Activated T-cell treated with anti-CD3 and anti-CD28 coated beads for 1 hour (primary cell): ENCODE data around the gene TTF2.
A peak's percentile ranks its signal among the peaks of the same experiment; 100 is the strongest.

Experiments used
- DNase-seq: peaks from one replicate; pipeline ENCODE4 v3.0.0-alpha.2; 2020; ENCODE audit warnings: low read depth

TTF2 gene

DNA sequence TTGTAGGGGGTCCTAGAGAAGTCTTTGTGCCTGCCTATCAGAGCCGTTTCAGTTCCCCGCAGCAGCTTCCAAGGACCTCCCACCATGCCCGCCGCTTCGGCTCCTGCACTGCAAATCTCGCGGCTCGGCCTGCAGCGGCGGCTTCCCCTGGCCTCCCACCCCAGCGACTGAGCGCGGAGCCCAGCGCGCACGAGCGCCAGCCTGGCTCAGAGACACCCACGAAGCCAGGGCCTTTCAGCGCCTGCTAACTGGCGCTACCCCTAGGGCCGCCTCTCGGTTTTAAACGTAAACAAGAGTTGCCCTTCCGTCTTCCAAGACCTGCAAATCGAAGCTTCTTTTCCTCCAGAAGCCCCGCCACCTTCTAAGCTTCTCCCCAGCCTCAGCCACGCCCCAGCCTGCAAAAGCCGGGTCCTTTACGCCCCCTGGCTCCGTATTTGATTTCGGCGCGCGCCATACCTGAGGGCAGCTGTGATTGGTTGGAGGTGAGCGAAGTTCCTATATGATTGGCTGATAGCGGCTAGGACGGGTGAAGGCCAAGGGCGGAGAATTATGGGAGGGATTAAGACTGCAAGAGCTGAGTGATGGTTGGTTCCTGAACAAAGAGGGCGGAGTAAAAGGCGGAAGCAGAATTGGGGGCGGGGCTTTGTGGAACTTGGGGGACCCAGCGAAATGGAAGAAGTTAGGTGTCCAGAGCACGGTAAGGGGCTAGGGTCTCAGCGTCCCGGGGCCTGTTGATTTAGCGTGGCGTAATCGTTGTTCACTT, at the start of gene TTF2:
Gene TTF2 (plus strand): TSS at position 649 of the 763 bp plus-strand sequence. CDS start 21 bp downstream, at position 670.
- DNase-seq = peak; percentile 85

GRCh38 chr1:117011334-117011733, 48.8 kb upstream of the TTF2 start:
- DNase-seq = no peak

DNA sequence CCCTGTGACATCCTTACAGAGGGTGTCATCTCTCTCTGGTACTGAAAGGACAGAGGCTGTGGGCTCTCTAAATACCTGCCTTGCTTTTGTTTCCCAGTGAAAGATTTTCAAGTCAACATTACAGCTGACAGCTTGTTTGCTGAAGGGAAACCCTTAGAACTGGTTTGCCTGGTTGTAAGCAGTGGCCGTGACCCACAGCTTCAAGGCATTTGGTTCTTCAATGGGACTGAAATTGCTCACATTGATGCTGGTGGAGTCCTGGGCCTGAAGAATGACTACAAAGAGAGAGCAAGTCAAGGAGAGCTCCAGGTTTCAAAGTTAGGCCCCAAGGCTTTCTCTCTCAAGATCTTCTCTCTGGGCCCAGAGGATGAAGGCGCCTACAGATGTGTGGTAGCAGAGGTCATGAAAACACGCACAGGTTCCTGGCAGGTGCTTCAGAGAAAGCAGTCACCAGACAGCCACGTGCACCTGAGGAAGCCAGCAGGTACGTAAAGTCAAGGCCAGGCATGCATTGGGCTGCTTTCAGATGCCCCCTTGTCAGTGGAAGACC, 46.7 kb upstream of the TTF2 start:
- no peak for DNase-seq

DNA sequence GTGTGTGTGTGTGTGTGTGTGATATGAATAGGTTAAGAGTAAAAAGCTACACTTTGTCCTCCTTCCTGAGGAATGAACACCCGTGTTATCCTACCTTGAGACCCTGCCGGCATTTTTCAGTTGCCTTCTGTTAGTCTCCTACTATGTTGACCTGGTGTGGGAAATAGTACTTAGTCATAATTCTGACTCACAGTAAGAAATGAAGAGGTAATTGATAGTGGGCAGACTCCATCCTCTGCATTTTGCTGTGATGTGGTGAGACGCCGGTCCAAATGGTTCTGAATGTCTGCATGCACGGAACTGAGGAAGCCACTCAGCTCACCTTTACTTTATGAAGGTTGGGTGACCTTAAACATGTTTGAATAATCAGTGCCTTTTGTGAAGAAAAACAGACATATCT, 45.9 kb upstream of the TTF2 start:
- no peak for DNase-seq

DNA sequence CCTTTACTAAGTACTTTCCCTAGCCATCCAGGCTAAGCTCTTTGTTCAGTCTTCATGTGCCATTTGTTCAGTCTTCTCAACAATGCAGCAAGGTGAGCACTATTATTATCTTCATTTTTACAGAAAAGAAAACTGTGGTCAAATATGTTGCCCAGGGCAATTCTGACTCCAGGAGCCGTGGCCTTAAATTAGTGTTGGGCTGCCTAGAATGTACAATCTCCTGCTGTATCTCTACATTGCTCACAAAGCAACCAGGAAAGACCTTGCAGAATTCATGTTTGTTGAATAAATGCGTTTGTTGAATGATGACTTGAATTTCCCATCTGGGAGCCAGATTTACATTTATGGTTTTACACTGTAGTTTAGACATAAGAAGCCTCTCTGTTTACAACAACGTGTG, 44.4 kb upstream of the TTF2 start:
- no peak for DNase-seq

GRCh38 chr1:117017062-117017461, 43.1 kb upstream of the TTF2 start:
- no peak for DNase-seq

DNA sequence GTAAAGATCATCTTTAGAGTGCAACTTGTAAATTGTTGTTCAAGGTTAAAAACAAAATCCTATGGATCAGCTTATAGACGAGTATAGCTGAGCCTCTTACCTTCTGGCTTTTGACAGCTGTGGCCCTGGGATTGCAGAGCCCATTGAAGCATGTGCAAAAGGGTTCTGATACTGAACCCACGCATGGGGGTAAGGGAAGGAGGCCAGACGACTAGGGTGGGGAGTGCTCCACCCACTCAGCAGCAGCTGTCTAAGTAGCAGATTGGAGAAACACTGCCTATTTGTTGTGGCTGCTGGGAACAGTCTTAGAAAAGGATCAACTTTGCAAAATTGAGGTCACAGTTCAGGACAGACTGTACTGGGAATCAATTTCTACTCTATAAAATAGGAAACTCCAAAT, 42.5 kb upstream of the TTF2 start:
- no peak for DNase-seq

- DNase-seq = no peak
Measured at GRCh38 chr1:117020526-117021156, 39.5 kb upstream of the TTF2 start.

DNA sequence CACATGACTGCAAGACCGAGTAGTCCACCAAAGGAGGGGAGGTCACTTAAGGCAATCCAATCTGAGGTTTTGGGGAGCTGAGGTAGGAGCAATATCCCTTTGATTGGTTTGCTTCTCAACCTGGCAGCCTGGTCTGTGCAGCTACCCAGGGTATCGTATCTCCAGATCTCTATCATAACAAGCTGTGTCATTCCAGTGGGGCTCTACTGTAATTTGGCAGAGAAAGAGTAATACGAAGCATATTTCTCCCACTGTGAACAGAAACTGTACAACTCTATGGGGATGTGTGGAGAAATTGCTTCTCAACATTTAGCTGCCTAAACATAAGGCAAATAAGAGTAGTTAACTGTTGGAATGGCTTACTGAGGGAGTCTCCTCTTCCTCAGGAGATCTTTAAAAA, 38.0 kb upstream of the TTF2 start:
- no peak for DNase-seq

DNA sequence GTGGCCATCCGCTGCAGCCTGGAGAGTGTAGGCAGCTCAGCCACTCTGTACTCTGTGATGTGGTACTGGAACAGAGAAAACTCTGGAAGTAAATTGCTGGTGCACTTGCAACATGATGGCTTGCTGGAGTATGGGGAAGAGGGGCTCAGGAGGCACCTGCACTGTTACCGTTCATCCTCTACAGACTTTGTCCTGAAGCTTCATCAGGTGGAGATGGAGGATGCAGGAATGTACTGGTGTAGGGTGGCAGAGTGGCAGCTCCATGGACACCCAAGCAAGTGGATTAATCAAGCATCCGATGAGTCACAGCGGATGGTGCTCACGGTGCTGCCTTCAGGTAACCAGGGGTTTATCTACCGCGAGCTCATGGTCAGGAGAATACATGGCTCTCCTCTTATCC, 34.6 kb upstream of the TTF2 start:
- no peak for DNase-seq

GRCh38 chr1:117026361-117026760, 33.8 kb upstream of the TTF2 start:
- no peak for DNase-seq

GRCh38 chr1:117029685-117030084, 30.4 kb upstream of the TTF2 start:
- no peak for DNase-seq

DNA sequence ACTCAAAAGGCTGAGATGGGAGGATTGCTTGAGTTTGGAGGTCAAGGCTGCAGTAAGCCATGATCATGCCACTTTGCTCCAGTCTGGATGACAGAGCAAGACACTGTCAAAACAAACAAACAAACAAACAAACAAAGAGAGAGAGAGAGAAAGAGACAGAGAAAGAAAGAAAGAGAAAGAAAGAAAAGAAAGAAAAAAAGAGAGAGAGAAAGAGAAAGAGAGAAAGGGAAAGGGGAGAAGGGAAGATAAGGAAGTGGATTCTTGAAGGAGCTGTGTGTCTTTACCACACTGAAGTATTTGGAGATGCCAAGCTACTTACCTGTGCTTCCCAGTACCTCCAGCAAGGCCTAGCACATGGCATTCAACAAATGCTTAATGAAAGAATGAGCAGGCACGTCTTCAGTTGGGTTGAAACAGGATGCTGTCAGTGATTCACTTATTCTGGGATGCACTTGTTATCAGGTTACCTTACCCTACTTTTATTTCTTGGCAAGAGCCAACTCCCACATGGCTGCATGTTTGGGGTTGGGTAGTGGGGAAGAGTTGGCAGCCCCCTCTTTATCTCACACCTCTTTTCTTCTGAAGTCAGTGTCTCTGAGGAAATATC, 29.8 kb upstream of the TTF2 start:
- no peak for DNase-seq

DNA sequence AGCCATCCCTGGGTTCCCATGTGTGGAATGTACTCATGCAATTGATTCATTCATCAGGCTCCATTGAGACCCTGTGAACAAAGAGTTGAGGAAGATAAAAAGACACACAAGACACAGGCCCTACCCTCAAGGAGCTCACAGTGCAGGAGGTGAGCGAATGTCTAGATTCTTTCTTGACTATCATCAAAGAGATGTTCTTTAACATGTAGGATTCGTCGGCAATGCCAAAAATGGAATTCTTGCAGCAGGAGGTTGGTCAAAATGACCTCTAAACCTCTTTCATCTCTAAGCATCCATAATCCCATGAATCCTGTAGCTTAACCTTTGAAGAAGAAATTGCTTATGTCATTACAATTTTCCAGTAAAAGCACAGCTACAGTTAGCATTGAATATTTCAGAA, 27.9 kb upstream of the TTF2 start:
- no peak for DNase-seq

- no peak for DNase-seq
Measured at GRCh38 chr1:117032681-117033539, 27.2 kb upstream of the TTF2 start.

- DNase-seq = no peak
Measured at GRCh38 chr1:117033772-117034171, 26.4 kb upstream of the TTF2 start.

DNA sequence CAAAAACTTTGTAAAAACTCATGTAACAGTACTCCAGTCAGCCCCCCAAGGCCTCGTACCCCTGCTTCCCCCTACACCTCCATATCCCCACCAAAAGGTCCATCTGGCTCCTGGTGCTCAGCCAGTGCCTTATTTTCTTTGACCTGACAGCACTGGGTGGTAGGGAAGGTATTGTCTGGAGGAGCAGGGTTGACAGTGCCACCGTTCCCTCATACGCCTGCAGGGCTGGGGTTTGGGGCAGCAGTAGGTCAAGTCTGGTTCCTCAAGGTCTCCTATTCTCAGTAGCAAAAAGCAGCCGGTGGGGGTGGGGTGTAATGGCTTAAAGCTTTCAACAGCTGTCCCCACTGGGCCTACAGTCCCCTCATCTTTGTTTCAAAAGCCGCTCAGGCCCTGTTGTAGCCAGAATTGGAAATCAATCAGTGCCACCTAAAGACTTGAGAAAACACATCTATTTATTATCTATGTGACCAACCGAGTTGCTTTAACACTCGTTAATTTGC, 25.3 kb upstream of the TTF2 start:
- no peak for DNase-seq

DNA sequence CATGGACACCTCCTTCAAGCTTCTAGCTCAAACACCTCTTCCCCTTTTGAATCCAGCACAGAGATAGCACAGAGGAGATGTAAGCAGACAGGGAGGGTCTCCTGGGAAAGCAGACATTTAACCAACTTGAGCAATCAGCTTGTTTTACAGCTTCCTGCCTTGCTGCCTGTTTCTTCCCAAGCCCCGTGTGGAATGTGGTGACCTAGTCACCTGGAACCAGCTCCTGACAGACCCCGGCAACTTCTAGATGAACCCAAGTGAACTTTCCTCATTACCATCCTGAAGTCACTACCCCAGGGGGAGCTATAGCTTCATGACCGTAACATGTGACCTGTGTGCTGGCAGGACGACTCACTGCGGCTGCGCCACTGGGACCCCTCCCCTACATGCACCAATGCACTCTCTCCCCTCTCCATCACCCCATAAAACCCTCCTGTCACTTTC, 24.1 kb upstream of the TTF2 start:
- DNase-seq = no peak

- DNase-seq = no peak
Measured at GRCh38 chr1:117037802-117038201, 22.3 kb upstream of the TTF2 start.

GRCh38 chr1:117038236-117038635, 21.9 kb upstream of the TTF2 start:
- no peak for DNase-seq

DNA sequence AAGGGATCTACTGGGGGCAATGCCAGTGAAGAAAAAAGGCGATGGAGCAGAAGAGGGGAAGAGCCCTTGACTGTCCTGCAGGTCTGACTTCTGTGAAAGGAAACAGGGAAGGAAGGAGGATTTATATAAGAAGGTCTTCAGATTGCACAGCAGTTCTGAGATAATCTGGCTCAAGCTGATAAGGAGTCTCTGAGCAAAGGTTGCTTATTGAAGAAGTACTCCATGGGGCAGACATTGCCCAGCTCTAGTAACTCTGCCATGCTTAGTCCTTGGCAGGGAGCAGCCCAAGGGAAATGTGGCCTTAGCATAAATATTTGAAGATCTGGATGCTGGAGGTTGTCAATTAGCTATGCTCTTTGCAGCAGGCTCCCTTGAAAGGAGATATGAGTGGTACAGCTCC, 15.9 kb upstream of the TTF2 start:
- DNase-seq = no peak

DNA sequence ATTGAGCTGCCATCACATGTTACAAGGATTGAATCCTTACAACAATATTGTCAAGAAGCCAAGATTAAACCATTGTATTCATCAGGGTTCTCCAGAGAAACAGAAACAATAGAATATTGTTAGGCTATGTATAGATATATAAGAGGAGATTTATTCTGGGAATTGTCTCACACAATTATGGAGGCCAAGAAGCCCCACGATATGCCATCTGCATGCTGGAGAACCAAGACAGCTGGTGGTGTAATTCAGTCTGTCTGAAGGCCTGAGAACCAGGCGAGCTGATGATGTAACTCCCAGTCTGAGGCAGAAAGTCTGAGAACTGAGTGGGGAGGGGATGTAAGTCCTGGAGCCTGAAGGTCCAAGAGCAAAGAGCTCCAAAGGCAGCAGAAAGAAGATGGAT, 14.5 kb upstream of the TTF2 start:
- DNase-seq = no peak
